ENCODE measurements around the gene REXO5. TPM values are rescaled to one million over a fixed set of nuclear protein-coding genes. Genes with fewer than 3 reads are reported as not detected.
"Not testable (repeated sequence)": the region's sequence is repeated elsewhere in the genome, so short reads cannot be mapped to it uniquely, and the experiment has no call there.

The REXO5 gene
- total RNA-seq, 4 donors from 2014 or later: 4.1 to 17.5 (median 6.4) TPM

GRCh38 chr16:20763461-20764232, 42.7 kb upstream of the REXO5 start, which contains the start of gene ACSM3:
Gene ACSM3 (plus strand): TSS chr16:20764014. CDS start chr16:20770035, 6,021 bp downstream.
- intact Hi-C loops (cut with DNase I; ENCODE audit: low total_unique reads): no loop called here
- Histone ChIP-seq H3K9me3 (no peaks in the 10 kb centered on the region), H3K27ac (peak within 1 kb of the TSS; percentile 84 to 92 (median 86)), H3K4me1 (peaks cover 0 to 20% (median 14%) of the 10 kb centered on the region in 4 donors), H3K36me3 (no peaks in the 10 kb centered on the region), H3K4me3 (peak within 1 kb of the TSS in 3 of 4 donors; percentile 27 to 51 (median 34)), H3K27me3 (no peaks in the 10 kb centered on the region)
- in situ Hi-C loops (cut with MboI; ENCODE audit: low pct_ligation_motif_present in 1 of 4, low pct_unique_long_range_greater_than_20kb in 1 of 4, low sequenced_read_pairs in 3 of 4): no loop called here
- DNase-seq: peak; percentile 82
- 3 to 4% methylated on average over 6 to 10 of the region's 10 CpGs for WGBS, 2 donors (ENCODE audit: low coverage in 1 of 2)
- peak; percentile 51 to 77 (median 58) for TF ChIP-seq POLR2AphosphoS5 (IDR thresholded peaks at IDR 0.05)
- TF ChIP-seq, protein P1, sequence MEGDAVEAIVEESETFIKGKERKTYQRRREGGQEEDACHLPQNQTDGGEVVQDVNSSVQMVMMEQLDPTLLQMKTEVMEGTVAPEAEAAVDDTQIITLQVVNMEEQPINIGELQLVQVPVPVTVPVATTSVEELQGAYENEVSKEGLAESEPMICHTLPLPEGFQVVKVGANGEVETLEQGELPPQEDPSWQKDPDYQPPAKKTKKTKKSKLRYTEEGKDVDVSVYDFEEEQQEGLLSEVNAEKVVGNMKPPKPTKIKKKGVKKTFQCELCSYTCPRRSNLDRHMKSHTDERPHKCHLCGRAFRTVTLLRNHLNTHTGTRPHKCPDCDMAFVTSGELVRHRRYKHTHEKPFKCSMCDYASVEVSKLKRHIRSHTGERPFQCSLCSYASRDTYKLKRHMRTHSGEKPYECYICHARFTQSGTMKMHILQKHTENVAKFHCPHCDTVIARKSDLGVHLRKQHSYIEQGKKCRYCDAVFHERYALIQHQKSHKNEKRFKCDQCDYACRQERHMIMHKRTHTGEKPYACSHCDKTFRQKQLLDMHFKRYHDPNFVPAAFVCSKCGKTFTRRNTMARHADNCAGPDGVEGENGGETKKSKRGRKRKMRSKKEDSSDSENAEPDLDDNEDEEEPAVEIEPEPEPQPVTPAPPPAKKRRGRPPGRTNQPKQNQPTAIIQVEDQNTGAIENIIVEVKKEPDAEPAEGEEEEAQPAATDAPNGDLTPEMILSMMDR (IDR thresholded peaks at IDR 0.05): no peak
- TF ChIP-seq POLR2A (IDR thresholded peaks at IDR 0.05): peak; percentile 70
- no peak for TF ChIP-seq EP300 (IDR thresholded peaks at IDR 0.05; ENCODE audit: low read depth)

DNA sequence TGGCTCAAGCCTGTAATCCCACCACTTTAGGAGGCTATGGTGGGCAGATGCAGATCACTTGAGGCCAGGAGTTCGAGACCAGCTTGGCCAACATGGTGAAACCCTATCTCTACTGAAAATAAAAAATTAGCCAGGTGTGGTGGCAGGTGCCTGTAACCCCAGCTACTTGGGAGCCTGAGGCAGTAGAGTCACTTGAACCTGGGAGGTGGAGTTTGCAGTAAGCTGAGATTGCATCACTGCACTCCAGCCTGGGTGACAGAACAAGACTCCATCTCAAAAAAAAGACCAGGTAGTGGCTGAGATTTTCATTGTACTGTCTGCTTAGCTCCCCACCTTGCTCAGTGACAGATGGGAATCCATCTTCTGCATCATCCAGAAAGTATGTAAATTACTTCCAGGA, 41.9 kb upstream of the REXO5 start:
- in situ Hi-C loops (cut with MboI; ENCODE audit: low pct_ligation_motif_present in 1 of 4, low pct_unique_long_range_greater_than_20kb in 1 of 4, low sequenced_read_pairs in 3 of 4); H3K9me3 ChIP-seq; H3K27me3 ChIP-seq; intact Hi-C loops (cut with DNase I; ENCODE audit: low total_unique reads); DNase-seq; H3K36me3 ChIP-seq: not testable (repeated sequence)
- peak overlapping the region; percentile 84 to 92 (median 86) for H3K27ac ChIP-seq
- H3K4me3 ChIP-seq: peak overlapping the region in 1 of 4 donors; percentile 51
- H3K4me1 ChIP-seq: peaks cover 0 to 20% (median 14%) of the 10 kb centered on the region in 4 donors
- WGBS, 2 donors (ENCODE audit: low coverage in 1 of 2): 33 to 58% methylated on average over 1 of the region's 1 CpG

DNA sequence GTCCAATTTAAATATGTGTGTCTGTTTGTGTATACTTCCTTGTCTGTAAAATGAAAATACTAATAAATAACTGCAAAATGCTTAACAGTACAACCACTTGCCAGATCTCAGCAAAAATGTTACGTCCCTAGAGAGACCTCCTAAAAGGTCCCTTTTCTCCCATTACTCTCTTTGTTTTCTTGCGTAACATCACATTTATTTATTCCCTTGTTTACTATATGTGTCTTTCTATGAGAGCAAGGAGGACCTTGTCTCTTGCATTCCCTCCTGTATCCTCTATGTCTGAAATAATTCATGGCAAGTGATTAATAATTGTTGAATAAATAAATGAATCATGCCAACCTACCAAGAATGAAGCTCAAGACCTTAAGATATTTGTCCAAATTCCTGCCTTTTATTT, 40.6 kb upstream of the REXO5 start:
- WGBS, 2 donors (ENCODE audit: low coverage in 1 of 2): 81 to 94% methylated on average over 2 of the region's 2 CpGs
- DNase-seq: no peak
- Histone ChIP-seq H3K4me1 (peaks cover 0 to 20% (median 14%) of the 10 kb centered on the region in 4 donors), H3K9me3 (no peaks in the 10 kb centered on the region), H3K27me3 (no peaks in the 10 kb centered on the region), H3K4me3 (no peak overlapping the region), H3K36me3 (no peaks in the 10 kb centered on the region), H3K27ac (no peak overlapping the region)
- in situ Hi-C loops (cut with MboI; ENCODE audit: low pct_ligation_motif_present in 1 of 4, low pct_unique_long_range_greater_than_20kb in 1 of 4, low sequenced_read_pairs in 3 of 4): no loop called here
- intact Hi-C loops (cut with DNase I; ENCODE audit: low total_unique reads): no loop called here
- TF ChIP-seq EP300 (IDR thresholded peaks at IDR 0.05; ENCODE audit: low read depth): no peak
- TF ChIP-seq POLR2A (IDR thresholded peaks at IDR 0.05): no peak

DNA sequence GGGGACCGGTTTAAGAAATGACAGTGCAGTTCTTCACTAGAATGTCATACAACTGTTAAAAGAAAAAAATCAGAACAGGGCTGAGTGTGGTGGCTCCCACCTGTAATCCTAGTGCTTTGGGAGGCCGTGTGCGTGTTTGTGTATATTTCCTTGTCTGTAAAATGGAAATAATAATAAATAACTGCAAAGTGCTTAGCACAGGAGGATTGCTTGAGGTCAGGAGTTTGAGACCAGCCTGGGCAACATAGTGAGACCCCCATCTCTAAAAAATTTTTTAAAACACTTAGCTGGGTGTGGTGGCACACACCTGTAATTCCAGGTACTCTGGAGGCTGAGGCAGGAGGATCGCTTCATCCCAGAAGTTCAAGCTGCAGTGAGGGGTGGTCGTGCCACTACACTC, 40.0 kb upstream of the REXO5 start:
- DNase-seq: no peak
- Histone ChIP-seq H3K36me3 (no peaks in the 10 kb centered on the region), H3K4me1 (peaks cover 0 to 20% (median 14%) of the 10 kb centered on the region in 4 donors), H3K9me3 (no peaks in the 10 kb centered on the region), H3K27ac (no peak overlapping the region), H3K4me3 (no peak overlapping the region), H3K27me3 (no peaks in the 10 kb centered on the region)
- in situ Hi-C loops (cut with MboI; ENCODE audit: low pct_ligation_motif_present in 1 of 4, low pct_unique_long_range_greater_than_20kb in 1 of 4, low sequenced_read_pairs in 3 of 4): no loop called here
- intact Hi-C loops (cut with DNase I; ENCODE audit: low total_unique reads): no loop called here
- 92% methylated on average over 3 to 5 of the region's 5 CpGs for WGBS, 2 donors (ENCODE audit: low coverage in 1 of 2)
- TF ChIP-seq POLR2A (IDR thresholded peaks at IDR 0.05): no peak
- no peak for TF ChIP-seq POLR2AphosphoS5 (IDR thresholded peaks at IDR 0.05)
- TF ChIP-seq EP300 (IDR thresholded peaks at IDR 0.05; ENCODE audit: low read depth): no peak
- TF ChIP-seq, protein P1 (IDR thresholded peaks at IDR 0.05): no peak

DNA sequence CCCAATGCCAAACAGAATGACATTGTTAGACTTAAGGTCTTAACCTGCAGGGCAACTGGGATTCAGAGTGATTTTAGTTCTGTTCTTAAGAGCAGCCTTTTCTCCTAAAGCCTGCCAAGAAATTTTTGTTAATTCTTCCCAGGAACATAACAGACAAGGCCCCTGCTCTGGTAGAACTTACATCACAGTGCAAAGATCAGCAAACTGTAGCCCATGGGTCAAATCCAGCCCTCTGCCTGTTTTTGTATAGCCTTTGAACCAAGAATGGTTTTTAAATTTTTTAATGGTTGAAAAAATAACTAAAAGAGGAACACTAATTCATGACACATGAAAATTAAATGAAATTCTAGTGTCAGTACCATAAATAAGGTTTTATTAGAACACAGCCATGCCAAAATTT, 38.8 kb upstream of the REXO5 start:
- H3K36me3 ChIP-seq: no peaks in the 10 kb centered on the region
- H3K4me3 ChIP-seq: no peak overlapping the region
- TF ChIP-seq POLR2AphosphoS5 (IDR thresholded peaks at IDR 0.05): no peak
- TF ChIP-seq EP300 (IDR thresholded peaks at IDR 0.05; ENCODE audit: low read depth): no peak
- TF ChIP-seq POLR2A (IDR thresholded peaks at IDR 0.05): no peak
- TF ChIP-seq, protein P1 (IDR thresholded peaks at IDR 0.05): no peak
- intact Hi-C loops (cut with DNase I; ENCODE audit: low total_unique reads): no loop called here
- in situ Hi-C loops (cut with MboI; ENCODE audit: low pct_ligation_motif_present in 1 of 4, low pct_unique_long_range_greater_than_20kb in 1 of 4, low sequenced_read_pairs in 3 of 4): no loop called here
- no peak overlapping the region for H3K27ac ChIP-seq
- DNase-seq: no peak
- H3K27me3 ChIP-seq: no peaks in the 10 kb centered on the region
- H3K4me1 ChIP-seq: peaks cover 0 to 20% (median 14%) of the 10 kb centered on the region in 4 donors
- no peaks in the 10 kb centered on the region for H3K9me3 ChIP-seq
